Kidney capillary endothelial cell (primary cell): ENCODE data around the gene ZNF512B.
"Not testable (repeated sequence)": the region's sequence is repeated elsewhere in the genome, so short reads cannot be mapped to it uniquely, and the experiment has no call there.

ENCODE experiments used
- DNase-seq: peaks from one replicate; pipeline ENCODE4 v3.0.0-alpha.2; 2018; ENCODE audit warnings: low spot score

Gene ZNF512B

GRCh38 chr20:63969838-63970713 lies at the start of gene ZNF512B:
TSS of gene ZNF512B (minus strand) at chr20:63969930. CDS start at chr20:63967950, 1,980 bp downstream.
- peak; percentile 36 for DNase-seq

- no peak for DNase-seq
Observed at GRCh38 chr20:64015635-64016034, 45.9 kb upstream of the ZNF512B start.

- DNase-seq, result not testable (repeated sequence)
Observed at GRCh38 chr20:64012385-64013154, 42.8 kb upstream of the ZNF512B start.

- no peak for DNase-seq
Observed at GRCh38 chr20:64011366-64011779, 41.6 kb upstream of the ZNF512B start.

GRCh38 chr20:64010711-64011237 lies 41.0 kb upstream of the ZNF512B start:
- no peak for DNase-seq

- DNase-seq, result no peak
Observed at GRCh38 chr20:64009811-64010387, 40.2 kb upstream of the ZNF512B start.

GRCh38 chr20:64006902-64007301 lies 37.2 kb upstream of the ZNF512B start:
- DNase-seq, result no peak

GRCh38 chr20:64006490-64006889 lies 36.8 kb upstream of the ZNF512B start:
- no peak for DNase-seq

GRCh38 chr20:64005394-64005793 lies 35.7 kb upstream of the ZNF512B start:
- DNase-seq, result no peak

- DNase-seq, result no peak
Observed at GRCh38 chr20:64003960-64004725, 34.4 kb upstream of the ZNF512B start.

- DNase-seq, result no peak
Observed at GRCh38 chr20:64001607-64002011, 31.9 kb upstream of the ZNF512B start.

- DNase-seq, result no peak
Observed at GRCh38 chr20:64000906-64001305, 31.2 kb upstream of the ZNF512B start.

- no peak for DNase-seq
Observed at GRCh38 chr20:63982937-63983336, 13.2 kb upstream of the ZNF512B start.

- peak; percentile 93 for DNase-seq
Observed at GRCh38 chr20:63980806-63981728, 11.3 kb upstream of the ZNF512B start, which contains the start of gene PRPF6. TSS of gene PRPF6 (plus strand) at chr20:63981132. CDS start at chr20:63981246, 114 bp downstream.

- DNase-seq, result no peak
Observed at GRCh38 chr20:63980317-63980805, 10.6 kb upstream of the ZNF512B start.

- DNase-seq, result no peak
Observed at GRCh38 chr20:63979557-63980316, 10.0 kb upstream of the ZNF512B start, which contains the start of gene SAMD10. TSS of gene SAMD10 (minus strand) at chr20:63979642. CDS start at chr20:63979467, 175 bp downstream.

GRCh38 chr20:63979229-63979556 lies 9.5 kb upstream of the ZNF512B start:
- no peak for DNase-seq

- DNase-seq, result no peak
Observed at GRCh38 chr20:63978319-63979228, 8.8 kb upstream of the ZNF512B start.
